NCI-H774 (cell line): ENCODE results near the gene SUCLG1.

ENCODE experiments used
- DNase-seq: peaks from one replicate; lab custom pipeline; 2025; lab: John Stamatoyannopoulos, UW

Gene SUCLG1

DNA sequence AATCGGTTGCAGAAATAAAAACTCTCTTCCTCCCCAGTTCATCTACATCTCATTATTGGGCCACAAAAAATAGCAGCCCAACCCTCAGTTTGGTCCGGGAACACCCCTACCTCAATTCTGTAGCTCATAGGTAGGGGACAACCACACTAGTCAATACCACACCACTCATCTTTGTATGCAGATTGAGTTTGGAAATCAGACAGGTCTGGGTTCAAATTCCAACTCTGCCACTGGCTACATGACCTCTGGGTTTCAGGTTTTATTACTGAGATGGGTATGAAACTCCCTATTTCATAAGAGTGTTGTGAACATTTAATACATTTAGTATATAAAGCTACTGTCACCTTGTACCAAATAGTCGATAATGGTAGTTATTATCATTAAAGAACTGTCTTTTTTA lies 2.2 kb upstream of the SUCLG1 start:
- no peak for DNase-seq

DNA sequence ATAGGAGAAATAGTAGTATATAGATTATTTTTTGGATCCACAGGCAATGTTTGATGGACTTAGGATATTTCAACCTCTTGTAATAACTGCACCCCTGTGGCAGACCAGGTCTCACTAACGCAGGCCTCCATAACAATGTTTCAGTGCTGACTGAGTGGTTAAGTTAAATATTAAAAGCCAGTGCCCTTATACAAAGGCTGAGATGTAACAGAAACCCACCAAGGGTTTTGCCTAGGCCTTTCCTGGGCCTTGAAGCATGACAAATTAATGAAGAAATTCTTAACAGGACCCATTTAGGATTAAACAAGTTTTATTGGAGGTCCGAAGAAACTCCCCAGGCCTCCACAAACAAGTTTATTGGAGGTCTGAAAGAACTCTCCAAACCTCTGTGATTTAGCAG lies 1.6 kb upstream of the SUCLG1 start:
- DNase-seq: no peak

DNA sequence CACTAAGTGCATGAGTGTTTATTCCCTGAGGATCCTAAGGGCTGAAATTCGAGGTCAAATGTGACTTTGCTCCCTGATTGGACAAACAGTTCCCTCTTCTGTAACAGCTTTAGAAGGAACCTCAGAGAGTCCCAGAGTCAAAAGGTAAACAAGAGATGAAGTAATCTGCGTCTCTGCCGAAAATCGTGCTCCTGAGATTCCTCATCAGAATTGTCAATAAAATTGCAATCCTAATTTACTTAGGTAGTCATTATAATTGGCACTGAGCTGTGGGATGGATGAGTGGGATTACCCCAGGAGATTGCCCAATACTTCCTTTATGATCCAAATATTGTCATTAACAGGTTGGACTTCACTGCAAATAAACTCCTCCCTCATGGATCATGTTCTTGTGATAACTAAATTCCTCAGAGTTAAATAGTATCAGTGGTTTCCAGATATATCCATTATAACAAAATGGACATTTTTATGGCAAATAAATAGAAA lies 907 bp upstream of the SUCLG1 start:
- DNase-seq: no peak

DNA sequence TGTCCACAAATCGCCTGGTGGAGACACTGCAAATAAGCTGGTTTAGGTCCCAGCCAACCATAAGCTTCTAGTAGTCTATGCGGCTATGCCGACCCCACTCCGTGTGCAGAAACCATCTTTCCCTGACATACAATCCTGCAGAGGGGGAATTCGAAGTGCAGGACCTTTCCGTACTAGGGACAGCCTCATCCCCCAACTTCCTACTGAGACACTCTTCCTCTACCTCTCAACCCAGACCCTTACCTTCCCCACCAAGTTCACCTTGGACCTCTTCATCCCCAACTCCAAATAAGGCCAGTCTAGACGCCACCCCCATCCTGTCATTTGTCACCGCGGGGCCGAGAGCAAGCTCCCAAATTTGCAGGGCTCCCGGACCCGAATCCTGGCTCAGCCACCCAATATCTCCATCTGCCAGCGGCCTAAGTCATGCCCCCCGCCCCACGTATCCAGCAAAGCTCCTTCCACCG lies 496 bp downstream of the SUCLG1 start:
- no peak for DNase-seq

DNA sequence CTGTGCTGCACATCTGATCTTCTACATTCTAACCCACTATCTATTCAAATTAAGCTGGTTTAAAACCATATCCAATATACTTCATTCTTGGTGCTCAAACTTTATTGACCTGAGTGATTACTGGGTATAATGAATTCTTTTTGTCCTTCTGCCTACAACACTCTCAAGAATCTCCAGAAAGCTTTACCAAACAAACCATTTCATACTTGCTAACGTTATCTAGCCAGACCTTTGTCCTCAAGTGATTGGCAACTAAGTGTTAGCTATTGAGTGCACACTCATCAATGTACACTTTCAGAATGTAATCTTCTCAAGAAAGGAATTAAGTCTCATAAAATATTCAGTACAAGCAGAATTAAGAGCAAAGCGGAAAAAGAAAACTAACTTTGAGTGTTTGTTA lies 1.4 kb downstream of the SUCLG1 start:
- DNase-seq: no peak

DNA sequence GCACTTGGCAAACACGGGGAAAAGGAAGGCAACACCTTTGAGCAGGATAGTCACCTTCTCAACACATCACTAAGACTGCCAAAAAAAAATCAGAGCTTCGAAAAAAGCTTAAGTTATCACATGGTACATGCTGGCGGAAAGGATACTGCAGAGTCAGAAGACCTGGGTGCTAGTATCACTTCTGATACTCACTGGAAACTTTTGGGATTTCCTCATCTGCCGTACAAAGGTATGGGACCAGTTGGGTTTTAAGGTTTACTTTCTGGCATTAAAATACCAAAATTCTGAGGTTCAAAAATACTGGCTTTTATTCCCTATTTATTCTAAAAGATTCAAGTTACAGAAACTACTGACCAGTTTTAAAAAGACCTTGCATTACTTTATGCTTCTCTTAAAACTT lies 2.9 kb downstream of the SUCLG1 start:
- DNase-seq: no peak

DNA sequence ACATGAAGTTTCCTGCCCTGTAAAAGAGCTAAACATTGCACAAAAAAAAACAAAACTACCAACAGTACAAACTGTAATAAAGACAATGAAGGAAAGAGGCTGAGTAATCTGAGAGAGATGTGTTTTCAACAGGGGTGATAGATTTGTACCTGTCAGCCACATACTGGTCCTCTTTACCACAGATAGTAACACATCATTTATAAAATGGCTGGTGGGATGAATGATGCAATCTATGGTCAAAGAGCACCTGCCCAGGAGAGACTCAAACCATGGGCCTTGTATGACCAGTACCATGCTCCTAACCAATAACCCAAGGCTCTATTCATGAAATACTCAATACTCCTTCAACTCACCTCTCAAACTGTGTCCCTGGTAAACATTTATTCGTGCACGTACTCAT lies 4.5 kb downstream of the SUCLG1 start:
- DNase-seq: no peak

DNA sequence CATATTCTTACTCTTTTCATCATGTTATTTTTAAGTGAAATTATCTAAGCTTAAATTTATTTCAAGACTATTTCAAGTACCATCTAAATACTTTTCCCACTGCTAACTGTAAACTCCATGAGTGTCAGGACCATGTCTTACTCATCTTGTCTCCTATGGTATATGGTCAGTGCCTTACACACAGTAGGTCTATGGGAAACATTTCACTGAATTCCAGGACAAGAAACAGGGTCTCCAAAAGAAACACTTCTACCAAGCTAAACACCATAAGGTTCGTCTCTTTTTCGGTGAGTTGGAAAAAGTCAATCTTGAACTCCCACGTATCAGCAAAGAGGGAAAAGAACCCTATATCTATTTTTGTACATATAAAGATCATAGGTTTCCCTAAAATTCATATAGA lies 6.5 kb downstream of the SUCLG1 start:
- no peak for DNase-seq

DNA sequence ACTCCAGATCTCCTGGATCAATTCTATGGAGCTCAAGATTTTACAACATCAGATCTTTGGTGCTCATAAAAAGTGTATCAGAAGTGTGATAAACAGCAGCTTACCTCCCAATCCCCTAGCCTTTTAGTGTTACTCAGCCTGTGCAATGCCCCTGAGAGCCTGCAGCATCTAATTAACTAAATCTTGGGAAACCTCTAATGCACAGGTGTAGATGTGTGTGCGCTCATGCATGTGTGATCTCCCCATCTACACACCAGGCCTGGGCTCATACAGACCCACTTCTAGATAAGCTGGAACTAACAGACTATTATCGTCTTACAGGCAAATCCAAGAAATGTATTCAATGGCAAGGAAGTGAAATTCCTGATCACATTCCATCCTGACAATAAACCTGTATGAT lies 7.5 kb downstream of the SUCLG1 start:
- DNase-seq: no peak

DNA sequence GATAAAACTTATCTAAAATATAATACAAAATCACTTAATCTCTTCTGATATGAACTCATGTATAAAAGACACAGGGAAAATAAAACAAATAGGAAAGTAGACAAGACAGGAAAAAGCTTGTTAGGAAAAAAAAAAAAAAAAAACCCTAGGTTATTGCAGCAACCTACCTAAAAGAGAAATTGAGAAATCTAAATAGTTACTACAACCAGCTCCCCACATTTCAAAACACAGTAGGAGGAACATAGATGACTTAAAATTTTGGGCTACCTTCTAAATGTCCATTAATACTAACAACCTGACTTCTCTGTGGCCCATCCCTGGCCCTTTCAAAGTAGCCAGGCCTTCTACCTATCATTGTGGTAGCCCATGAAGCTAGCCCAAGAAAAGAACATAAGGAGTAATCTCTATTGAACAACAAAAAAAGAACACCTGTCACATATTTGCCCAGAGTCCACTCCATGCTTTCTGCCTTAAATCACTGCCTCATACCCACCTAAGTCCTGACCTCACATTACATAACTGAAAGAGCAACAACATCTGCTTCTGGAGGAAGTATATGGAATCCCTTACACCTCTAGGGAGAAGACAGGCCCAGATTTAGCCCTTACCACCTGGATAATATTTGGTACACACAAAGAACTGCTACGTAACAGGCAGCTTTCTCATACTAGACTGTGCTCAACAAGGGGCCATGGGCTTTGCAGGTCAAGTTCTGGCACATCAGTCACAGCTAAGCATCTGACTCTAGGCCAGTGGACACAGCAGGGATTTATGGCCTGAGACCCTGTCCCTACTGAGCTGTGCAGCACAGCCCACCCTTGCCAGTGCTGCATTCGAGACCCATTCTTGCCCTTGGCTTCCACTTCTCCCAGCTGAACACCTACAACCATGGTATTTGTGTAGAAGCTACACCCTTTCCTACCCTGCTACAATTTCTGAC lies 8.5 kb downstream of the SUCLG1 start:
- no peak for DNase-seq

DNA sequence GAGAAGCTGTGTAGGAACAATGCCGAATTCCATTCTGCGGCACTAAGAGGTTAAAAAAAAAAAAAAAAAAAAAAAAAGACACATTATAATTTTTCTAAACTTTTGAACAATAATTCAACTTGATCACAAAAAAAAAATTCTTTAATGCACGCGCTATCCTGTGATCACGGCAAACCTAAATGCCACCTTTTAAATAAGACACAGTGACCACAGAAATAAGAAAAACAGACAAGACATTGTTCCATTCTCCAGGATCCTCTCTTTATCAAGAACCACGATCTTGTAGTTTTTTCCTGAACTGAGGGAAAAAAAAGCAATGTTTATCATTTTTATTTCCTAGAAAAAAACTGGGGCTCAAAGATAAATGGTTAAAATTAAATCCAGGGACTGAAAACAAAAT lies 9.4 kb downstream of the SUCLG1 start:
- DNase-seq: no peak

DNA sequence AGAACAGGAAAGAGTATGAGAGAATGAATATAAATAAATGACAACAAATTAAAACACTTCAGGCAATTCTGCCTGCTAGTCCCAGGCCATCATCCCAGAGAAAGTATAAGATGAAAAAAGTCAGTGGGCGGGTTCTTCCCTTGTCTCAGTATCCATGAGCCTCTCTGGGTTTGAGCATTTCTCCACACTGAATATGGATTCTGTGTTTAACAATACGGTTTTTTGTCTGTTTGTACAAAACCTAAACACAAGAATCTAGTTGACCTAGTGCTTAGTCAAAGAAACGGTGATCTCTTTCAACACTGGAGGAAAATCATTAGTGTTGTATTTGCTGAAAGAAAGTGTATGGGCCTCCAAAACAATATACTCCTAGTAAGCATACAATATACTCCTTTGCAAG lies 10.0 kb downstream of the SUCLG1 start:
- DNase-seq: no peak

DNA sequence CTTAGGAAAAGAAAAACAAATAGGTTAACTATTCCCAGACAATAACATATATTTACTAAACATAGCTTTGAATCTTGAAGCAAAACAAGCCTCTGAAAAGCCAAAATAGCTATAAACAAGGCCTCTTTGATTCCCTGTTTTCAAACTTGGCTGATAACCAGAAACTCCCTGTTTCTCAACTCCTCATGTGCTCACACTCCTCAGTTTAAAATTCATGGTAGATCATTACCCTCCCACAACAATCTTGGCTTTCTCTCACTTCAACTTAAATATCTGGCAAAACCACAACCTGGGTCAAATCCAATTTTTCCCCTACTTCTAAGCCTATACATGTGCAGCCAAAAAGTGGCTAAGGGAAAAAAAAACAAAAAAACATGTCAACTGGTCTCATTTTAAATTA lies 15.6 kb downstream of the SUCLG1 start:
- DNase-seq: no peak

DNA sequence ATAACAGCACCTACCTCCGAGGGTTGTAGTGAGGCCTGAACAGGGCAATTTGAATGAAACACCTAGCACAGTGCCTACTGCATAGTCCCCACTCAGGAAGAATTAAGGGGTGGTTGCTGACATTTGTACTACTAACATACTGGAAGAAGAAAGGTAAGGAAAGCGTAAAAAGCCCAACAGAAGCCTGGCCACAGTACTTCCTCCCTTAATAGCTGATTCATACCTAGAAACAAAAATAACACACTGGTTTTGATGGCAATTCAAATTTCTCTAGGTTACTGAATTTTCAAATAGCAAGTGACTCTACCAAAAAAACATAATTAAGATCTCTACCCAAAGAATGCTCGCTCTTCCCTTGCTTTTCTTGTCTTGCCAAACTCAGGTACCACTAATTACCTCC lies 16.2 kb downstream of the SUCLG1 start:
- DNase-seq: no peak

DNA sequence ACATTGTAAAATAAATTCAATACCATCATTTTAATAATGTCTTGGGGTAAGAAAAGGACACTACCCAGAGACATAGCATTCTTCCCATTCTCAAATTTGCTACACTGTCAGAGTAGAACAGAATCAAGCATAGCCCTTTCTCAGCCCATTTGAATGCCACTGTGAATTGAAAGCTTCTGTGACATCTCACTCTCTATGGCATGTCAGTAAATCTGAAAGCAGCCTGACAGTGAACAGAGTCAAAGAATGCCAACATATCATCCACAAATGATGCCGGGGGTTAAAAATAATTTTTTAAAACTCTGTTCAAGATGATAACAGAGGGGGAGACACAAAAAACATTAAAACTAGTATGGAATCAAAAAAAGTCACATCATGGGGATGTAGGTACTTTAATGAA lies 17.6 kb downstream of the SUCLG1 start:
- no peak for DNase-seq

DNA sequence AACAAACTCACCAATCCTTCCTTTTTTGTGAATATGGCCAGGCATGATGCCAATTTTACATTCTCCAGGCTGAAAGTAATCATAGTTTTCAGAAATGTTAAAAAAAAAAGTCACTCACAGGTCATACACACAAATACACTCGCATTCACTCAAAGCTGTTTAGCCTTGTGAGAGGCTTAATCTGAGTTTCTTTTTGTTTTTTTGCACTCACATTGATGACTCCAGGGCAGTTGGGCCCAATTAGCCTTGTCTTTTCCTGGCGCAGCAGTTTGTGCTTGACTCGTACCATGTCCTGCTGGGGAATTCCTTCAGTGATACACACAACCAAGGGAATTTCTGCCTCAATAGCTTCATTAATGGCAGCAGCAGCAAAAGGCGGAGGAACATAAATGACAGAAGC lies 18.0 kb downstream of the SUCLG1 start:
- no peak for DNase-seq

DNA sequence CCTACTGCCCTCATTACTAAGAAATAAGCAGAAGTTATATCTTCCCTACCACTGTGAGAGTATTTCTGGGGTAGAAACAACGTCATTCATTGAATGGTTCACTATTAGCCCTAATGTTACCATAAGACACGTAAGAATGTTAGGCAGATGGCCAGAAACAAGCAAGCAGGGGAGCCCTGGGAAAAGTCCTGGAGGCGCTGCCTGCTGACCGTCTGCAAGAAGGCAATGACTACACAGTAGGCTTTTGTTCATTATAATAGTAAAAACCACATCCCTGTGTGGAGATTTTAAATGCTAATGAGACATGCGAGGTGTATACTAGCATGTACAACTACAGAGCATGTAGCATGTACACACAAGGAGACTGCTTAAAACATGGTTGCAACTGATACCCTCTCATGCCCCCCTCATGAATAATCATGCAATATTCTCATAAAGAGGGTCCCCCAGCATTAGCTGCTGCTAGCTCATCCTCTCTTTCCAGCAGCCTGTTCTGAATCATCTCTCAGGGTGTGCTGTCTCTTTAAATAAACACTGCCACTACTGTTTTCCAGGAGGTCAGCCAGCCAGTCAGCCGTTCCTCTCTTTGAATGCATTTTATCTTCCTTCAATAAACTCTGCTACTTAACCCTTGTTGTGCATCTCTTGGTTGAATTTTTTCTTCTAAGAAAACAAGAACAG lies 23.6 kb downstream of the SUCLG1 start:
- DNase-seq: no peak

DNA sequence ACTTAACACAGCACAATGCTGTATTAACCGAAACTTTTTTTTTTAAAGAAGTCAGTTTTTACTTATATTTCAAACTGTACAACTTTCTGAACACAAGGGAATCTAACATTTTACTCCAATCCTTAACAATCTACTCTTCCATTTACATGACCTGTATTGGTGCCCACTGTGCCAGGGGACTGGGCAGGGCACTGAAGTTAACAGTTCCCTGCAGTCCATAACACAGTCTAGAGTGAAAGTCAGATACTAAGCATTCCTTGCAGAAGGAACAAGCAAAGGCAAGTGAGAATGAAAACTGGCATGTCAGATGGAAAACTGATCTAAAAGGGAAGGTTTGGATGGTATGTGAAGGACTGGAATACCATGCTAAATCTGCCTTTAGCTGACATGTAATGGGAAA lies 29.8 kb downstream of the SUCLG1 start:
- no peak for DNase-seq

DNA sequence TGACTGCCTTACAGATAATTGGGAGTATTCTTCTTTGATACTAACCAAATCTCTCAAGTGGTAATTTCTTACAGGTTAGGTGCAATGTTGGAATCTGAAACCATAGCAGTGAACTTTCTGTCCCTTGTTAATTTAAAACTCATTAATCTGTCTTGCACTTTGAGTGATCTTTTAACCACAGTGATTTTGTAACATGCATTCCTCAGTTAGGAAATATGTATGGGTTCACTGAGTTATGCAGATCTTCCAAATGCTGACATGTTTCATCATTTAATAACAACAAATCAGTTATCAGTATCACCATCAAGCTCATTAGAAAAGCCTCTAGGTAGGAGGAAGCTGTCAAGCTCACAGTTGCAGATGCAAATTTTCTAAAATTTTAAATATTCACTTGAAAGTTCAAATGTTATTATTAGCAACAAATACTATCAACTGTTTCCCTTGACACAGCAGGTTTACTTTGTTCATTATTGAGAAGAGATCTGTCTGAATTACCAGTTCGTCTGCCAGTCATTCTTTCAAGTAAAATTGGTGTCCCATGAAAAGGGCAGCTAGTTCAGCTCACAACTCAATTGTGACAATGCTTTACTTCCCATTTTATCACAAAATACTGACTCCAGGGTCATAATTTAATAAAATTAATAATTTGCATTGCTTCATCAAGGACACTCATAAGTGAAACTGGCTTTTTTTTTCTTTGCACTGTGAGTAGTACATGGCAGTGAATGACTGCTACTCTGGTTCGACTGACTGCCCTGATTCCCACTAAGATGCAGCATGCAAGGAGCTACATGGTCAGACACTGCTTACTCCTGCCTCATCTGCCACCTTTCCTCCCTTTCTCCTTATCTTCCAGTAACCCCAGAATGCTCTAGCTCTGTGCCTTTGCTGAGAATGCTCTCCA lies 31.6 kb downstream of the SUCLG1 start:
- no peak for DNase-seq

DNA sequence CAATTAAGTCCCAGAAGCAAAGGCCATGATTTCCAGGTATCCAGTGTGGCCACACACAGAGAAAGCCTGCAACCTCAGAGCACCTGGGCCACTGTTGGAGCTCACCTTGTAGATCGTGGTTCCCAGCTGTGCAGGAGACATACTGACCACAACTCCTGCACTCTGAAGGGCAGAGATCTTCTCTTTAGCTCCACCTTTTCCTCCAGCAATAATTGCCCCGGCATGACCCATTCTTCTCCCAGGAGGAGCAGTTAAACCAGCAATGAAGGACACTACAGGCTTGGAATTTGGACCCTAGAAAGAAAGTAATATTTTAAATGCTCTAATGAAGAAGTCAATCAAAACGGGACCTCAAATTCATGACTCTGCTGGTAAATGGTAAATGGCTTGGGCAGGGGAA lies 33.8 kb downstream of the SUCLG1 start:
- no peak for DNase-seq

DNA sequence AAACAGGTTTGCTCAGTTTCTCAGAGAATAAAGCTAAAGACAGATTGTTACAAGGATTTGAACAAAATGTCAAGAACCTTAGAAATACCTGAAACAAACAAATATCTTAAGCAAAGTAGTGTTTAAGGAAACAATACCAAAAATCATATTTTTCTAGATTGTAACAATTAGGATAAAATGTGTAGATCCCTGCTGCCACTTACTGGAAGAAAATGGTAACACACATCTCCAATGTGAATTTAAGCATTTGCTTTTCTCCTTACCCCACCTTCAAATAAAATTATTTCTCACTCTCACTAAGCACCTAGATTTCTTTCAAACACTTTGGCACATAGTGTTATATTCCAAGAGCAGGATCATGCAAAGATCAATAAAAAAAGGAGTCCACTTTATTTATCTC lies 34.9 kb downstream of the SUCLG1 start:
- no peak for DNase-seq

DNA sequence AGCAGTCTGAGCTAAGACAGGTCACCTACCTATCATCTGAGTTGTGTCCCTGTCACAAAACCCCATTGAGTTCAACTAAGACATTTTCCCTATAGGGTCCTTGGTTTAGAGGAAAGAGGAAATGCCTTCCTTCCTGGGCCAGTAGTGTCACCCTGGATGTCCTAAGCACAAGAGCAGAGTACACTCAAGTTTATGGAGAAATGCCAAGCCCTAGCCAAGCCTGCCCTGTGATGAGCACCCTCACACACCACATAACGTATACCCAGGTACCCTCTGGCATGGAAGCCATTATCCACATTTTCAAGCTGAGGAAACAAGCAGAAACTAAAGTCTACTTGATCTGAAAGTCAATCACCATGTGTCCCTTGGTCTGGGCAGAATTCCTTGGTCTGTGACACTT lies 37.3 kb downstream of the SUCLG1 start:
- DNase-seq: no peak
